Calu3 (cell line): ENCODE data around the gene MUC2. TPM values are rescaled to one million over a fixed set of nuclear protein-coding genes. Genes with fewer than 3 reads are reported as not detected.

Experiments used
- BruUV-seq: library from RNA; stranded (reverse); fragments of 400-500 nt; replicated peaks from 2 replicates; lab custom pipeline; 2021; lab: Mats Ljungman, UMichigan
- CTCF ChIA-PET: fragments of 300-600 bp; sonication (Branson Sonifier 250); formaldehyde crosslinking; loops from one replicate; lab custom pipeline; 2022; ENCODE audit warnings: antibody characterized with exemption; lab: Charles Lee
- DNase-seq: peaks from one replicate; pipeline ENCODE4 v3.0.0; 2022
- H3K27ac Mint-ChIP-seq: one replicate; pipeline ENCODE4 v1.8.0; 2022; ENCODE audit warnings: mixed read lengths; ENCODE audit not compliant: unreplicated experiment
- H3K27me3 Mint-ChIP-seq: one replicate; pipeline ENCODE4 v1.8.0; 2022; ENCODE audit warnings: mixed read lengths; ENCODE audit not compliant: unreplicated experiment
- H3K36me3 Mint-ChIP-seq: one replicate; pipeline ENCODE4 v1.8.0; 2022; ENCODE audit warnings: mild to moderate bottlenecking, moderate library complexity, mixed read lengths; ENCODE audit not compliant: insufficient read depth, unreplicated experiment
- H3K4me1 Mint-ChIP-seq: one replicate; pipeline ENCODE4 v1.8.0; 2022; ENCODE audit warnings: mild to moderate bottlenecking, low read depth, mixed read lengths; ENCODE audit not compliant: unreplicated experiment
- H3K4me3 Mint-ChIP-seq: one replicate; pipeline ENCODE4 v1.8.0; 2022; ENCODE audit warnings: mild to moderate bottlenecking, low read depth, moderate library complexity, mixed read lengths; ENCODE audit not compliant: unreplicated experiment
- H3K9me3 Mint-ChIP-seq: one replicate; pipeline ENCODE4 v1.8.0; 2022; ENCODE audit warnings: low read depth, mixed read lengths; ENCODE audit not compliant: unreplicated experiment
- CTCF ChIP-seq: fragments of 200-600 bp; IDR thresholded peaks from one replicate; pipeline ENCODE4 v1.8.0; 2022; ENCODE audit warnings: antibody characterized with exemption; ENCODE audit not compliant: unreplicated experiment
- intact Hi-C: fragments of 100-400 bp; cut with micrococcal nuclease; formaldehyde crosslinking; loops from one replicate; pipeline ENCODE4 v1.10.0; 2022; ENCODE audit not compliant: unreplicated experiment
- total RNA-seq: library from RNA; stranded (reverse); gene quantifications from 2 replicates; pipeline ENCODE4 v1.2.3, GENCODE V29; 2022

Gene MUC2
- total RNA-seq, 1 experiment from 2014 or later, result not detected

GRCh38 chr11:1026641-1027482, 47.8 kb upstream of the MUC2 start:
- H3K9me3 Mint-ChIP-seq, result peaks cover 2% of the 10 kb centered on the region
- no peak for DNase-seq
- no peaks in the 10 kb centered on the region for H3K27me3 Mint-ChIP-seq
- BruUV-seq, result no TSS peak
- no peak overlapping the region for H3K27ac Mint-ChIP-seq
- no peak for TF ChIP-seq CTCF
- CTCF ChIA-PET, result no interaction called here
- H3K36me3 Mint-ChIP-seq, result peaks cover 20% of the 10 kb centered on the region
- no peaks in the 10 kb centered on the region for H3K4me1 Mint-ChIP-seq
- intact Hi-C loops, result no loop called here
- H3K4me3 Mint-ChIP-seq, result no peak overlapping the region

- Mint-ChIP-seq H3K4me3 (no peak overlapping the region), H3K27me3 (no peaks in the 10 kb centered on the region), H3K9me3 (peaks cover 2% of the 10 kb centered on the region), H3K36me3 (peaks cover 24% of the 10 kb centered on the region), H3K4me1 (no peaks in the 10 kb centered on the region), H3K27ac (no peak overlapping the region)
- no TSS peak for BruUV-seq
- CTCF ChIA-PET, result no interaction called here
- TF ChIP-seq CTCF, result no peak
- no peak for DNase-seq
- intact Hi-C loops, result no loop called here
Measured at GRCh38 chr11:1027483-1028290, 47.0 kb upstream of the MUC2 start.

- no peaks in the 10 kb centered on the region for H3K27me3 Mint-ChIP-seq
- DNase-seq, result no peak
- CTCF ChIA-PET, result no interaction called here
- H3K4me1 Mint-ChIP-seq, result no peaks in the 10 kb centered on the region
- no peak overlapping the region for H3K4me3 Mint-ChIP-seq
- intact Hi-C loops, result no loop called here
- no peak for TF ChIP-seq CTCF
- BruUV-seq, result no TSS peak
- no peak overlapping the region for H3K27ac Mint-ChIP-seq
- H3K9me3 Mint-ChIP-seq, result no peaks in the 10 kb centered on the region
- peaks cover 25% of the 10 kb centered on the region for H3K36me3 Mint-ChIP-seq
Measured at GRCh38 chr11:1028291-1028540, 46.5 kb upstream of the MUC2 start.

GRCh38 chr11:1028616-1029015, 46.1 kb upstream of the MUC2 start:
- CTCF ChIA-PET, result no interaction called here
- no peak for TF ChIP-seq CTCF
- Mint-ChIP-seq H3K4me1 (no peaks in the 10 kb centered on the region), H3K27ac (no peak overlapping the region), H3K27me3 (no peaks in the 10 kb centered on the region), H3K4me3 (no peak overlapping the region), H3K36me3 (peaks cover 29% of the 10 kb centered on the region), H3K9me3 (no peaks in the 10 kb centered on the region)
- DNase-seq, result no peak
- intact Hi-C loops, result no loop called here
- BruUV-seq, result no TSS peak
